MM.1S (cell line): ENCODE measurements around the gene GAB3.

Experiments
- DNase-seq: peaks from one replicate; pipeline ENCODE4 v3.0.0-alpha.2; 2015
- H2AFZ ChIP-seq: fragments of 300-600 bp; sonication (generic); 2 replicates; pipeline ENCODE4 v1.6.0; 2016; ENCODE audit warnings: antibody characterized with exemption, low read length
- H3F3A ChIP-seq: fragments of 300-600 bp; sonication (generic); 2 replicates; pipeline ENCODE4 v1.6.1; 2016; ENCODE audit warnings: mild to moderate bottlenecking, antibody characterized with exemption, low read length, moderate library complexity, mixed read lengths; ENCODE audit not compliant: insufficient read depth
- H3K27ac ChIP-seq: fragments of 300-600 bp; sonication (generic); 2 replicates; pipeline ENCODE4 v1.5.1; 2016; ENCODE audit warnings: mild to moderate bottlenecking, low read length
- H3K27me3 ChIP-seq: fragments of 300-600 bp; sonication (generic); replicated peaks from 2 replicates; pipeline ENCODE4 v1.6.0; 2016; ENCODE audit warnings: low read length; ENCODE audit not compliant: insufficient read depth
- H3K36me3 ChIP-seq: fragments of 300-600 bp; sonication (generic); replicated peaks from 2 replicates; pipeline ENCODE4 v1.6.1; 2016; ENCODE audit warnings: mild to moderate bottlenecking, low read length, mixed read lengths; ENCODE audit not compliant: insufficient read depth
- H3K4me1 ChIP-seq: fragments of 300-600 bp; sonication (generic); 2 replicates; pipeline ENCODE4 v1.6.1; 2016; ENCODE audit warnings: low read length, mixed read lengths
- H3K4me2 ChIP-seq: fragments of 300-600 bp; sonication (generic); 2 replicates; pipeline ENCODE4 v1.6.0; 2016; ENCODE audit warnings: low read depth, low read length
- H3K4me3 ChIP-seq: fragments of 300-600 bp; sonication (generic); 2 replicates; pipeline ENCODE4 v1.5.1; 2016; ENCODE audit warnings: low read length, mixed read lengths
- H3K79me2 ChIP-seq: fragments of 300-600 bp; sonication (generic); 2 replicates; pipeline ENCODE4 v1.6.1; 2016; ENCODE audit warnings: mixed run types, low read length, mixed read lengths
- H3K9ac ChIP-seq: fragments of 300-600 bp; sonication (generic); 2 replicates; pipeline ENCODE4 v1.6.1; 2016; ENCODE audit warnings: low read length, mixed read lengths
- H3K9me2 ChIP-seq: fragments of 300-600 bp; sonication (generic); replicated peaks from 2 replicates; pipeline ENCODE4 v1.6.1; 2016; ENCODE audit warnings: mild to moderate bottlenecking, low read length, mixed read lengths; ENCODE audit not compliant: insufficient read depth
- H3K9me3 ChIP-seq: fragments of 300-600 bp; sonication (generic); replicated peaks from 2 replicates; pipeline ENCODE4 v1.6.1; 2016; ENCODE audit warnings: mild to moderate bottlenecking, low read length, mixed read lengths; ENCODE audit not compliant: insufficient read depth
- H4K20me1 ChIP-seq: fragments of 300-600 bp; sonication (generic); 2 replicates; pipeline ENCODE4 v1.6.1; 2016; ENCODE audit warnings: mild to moderate bottlenecking, low read length, moderate library complexity, mixed read lengths; ENCODE audit not compliant: insufficient read depth
- CTCF ChIP-seq: fragments of 300-600 bp; sonication (generic); IDR thresholded peaks from 2 replicates; pipeline ENCODE4 v1.5.1; 2016; ENCODE audit warnings: antibody characterized with exemption, low read length, mixed read lengths
- EZH2 ChIP-seq: fragments of 300-600 bp; sonication (generic); optimal IDR thresholded peaks from 2 replicates; pipeline ENCODE3; 2017; ENCODE audit warnings: low read depth, mild to moderate bottlenecking, antibody characterized with exemption, low read length, mixed read lengths
- EZH2phosphoT487 ChIP-seq: fragments of 300-600 bp; sonication (generic); IDR thresholded peaks from 2 replicates; pipeline ENCODE4 v1.6.1; 2018; ENCODE audit warnings: antibody characterized with exemption, low read length

GAB3 gene

GRCh38 chrX:154698630-154699248 is 52.1 kb downstream of the GAB3 start:
- Histone ChIP-seq H2AFZ (no peak overlapping the region), H3K36me3 (no peaks in the 10 kb centered on the region), H3K4me1 (no peaks in the 10 kb centered on the region), H3K4me3 (no peak overlapping the region), H3K79me2 (no peaks in the 10 kb centered on the region), H3K27ac (no peak overlapping the region), H3K27me3 (no peaks in the 10 kb centered on the region), H3K9ac (no peak overlapping the region), H3F3A (no peaks in the 10 kb centered on the region), H3K9me2 (no peaks in the 10 kb centered on the region), H4K20me1 (no peaks in the 10 kb centered on the region), H3K9me3 (no peaks in the 10 kb centered on the region), H3K4me2 (no peak overlapping the region)
- DNase-seq = no peak
- TF ChIP-seq EZH2phosphoT487 (no peak), EZH2 (no peak), CTCF (no peak)

GRCh38 chrX:154696676-154697045 is 54.2 kb downstream of the GAB3 start:
- Histone ChIP-seq H2AFZ (no peak overlapping the region), H3K4me2 (no peak overlapping the region)

DNA sequence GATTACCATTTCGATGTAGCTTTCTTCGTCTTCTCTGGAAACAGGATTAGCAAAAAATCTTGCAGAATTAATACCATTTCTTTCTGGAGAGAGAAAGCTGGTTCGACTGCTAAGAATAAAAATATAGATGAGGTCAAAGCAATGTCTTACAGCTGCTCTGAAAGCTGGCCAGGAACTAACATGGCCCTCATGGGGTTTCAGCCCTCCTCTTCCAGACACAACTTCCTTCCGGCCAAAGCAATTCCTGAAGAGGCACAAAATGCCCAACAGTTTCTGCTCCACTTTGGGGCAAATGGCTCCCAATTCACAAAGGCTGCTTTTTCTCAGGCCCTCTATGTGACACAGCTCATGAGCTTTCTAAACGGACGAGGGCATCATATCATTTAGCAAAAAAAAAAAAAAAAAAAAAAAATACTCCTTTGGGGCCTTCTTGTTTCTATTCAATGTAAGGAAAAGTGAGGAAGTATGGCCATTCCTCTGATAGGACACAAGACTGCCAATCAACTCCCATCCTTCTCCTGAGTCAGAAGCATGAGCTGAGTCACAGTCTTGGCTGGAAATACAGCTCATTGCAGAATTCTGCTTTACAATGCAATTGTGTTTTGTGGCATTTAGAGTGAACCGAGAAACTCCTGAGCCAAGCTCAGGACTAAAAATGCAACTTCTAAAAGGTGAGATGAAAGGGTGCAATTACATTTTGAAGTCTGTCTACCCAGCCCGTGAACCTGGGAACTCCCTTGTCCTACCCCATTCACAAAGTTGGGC is 54.8 kb downstream of the GAB3 start:
- Histone ChIP-seq H3K36me3 (no peaks in the 10 kb centered on the region), H3F3A (no peaks in the 10 kb centered on the region), H3K79me2 (no peaks in the 10 kb centered on the region), H3K27ac (no peak overlapping the region), H3K9me2 (no peaks in the 10 kb centered on the region), H3K9me3 (no peaks in the 10 kb centered on the region), H3K4me2 (no peak overlapping the region), H3K9ac (no peak overlapping the region), H3K4me1 (no peaks in the 10 kb centered on the region), H4K20me1 (no peaks in the 10 kb centered on the region), H3K4me3 (no peak overlapping the region), H2AFZ (no peak overlapping the region), H3K27me3 (no peaks in the 10 kb centered on the region)
- TF ChIP-seq CTCF (no peak), EZH2 (no peak), EZH2phosphoT487 (no peak)
- DNase-seq = no peak

More at GRCh38 chrX:154696676-154697045, 54.2 kb downstream of the GAB3 start:
- TF ChIP-seq EZH2 (no peak), CTCF (no peak), EZH2phosphoT487 (no peak)
- Histone ChIP-seq H3F3A (no peaks in the 10 kb centered on the region), H3K27ac (no peak overlapping the region), H3K4me1 (no peaks in the 10 kb centered on the region), H3K4me3 (no peak overlapping the region), H4K20me1 (no peaks in the 10 kb centered on the region), H3K79me2 (no peaks in the 10 kb centered on the region), H3K9ac (no peak overlapping the region), H3K9me2 (no peaks in the 10 kb centered on the region), H3K9me3 (no peaks in the 10 kb centered on the region), H3K27me3 (no peaks in the 10 kb centered on the region), H3K36me3 (no peaks in the 10 kb centered on the region)
- no peak for DNase-seq
